LNCaP clone FGC (cell line): Measurements from ENCODE around the gene TTC23.
A peak's percentile ranks its signal among the peaks of the same experiment; 100 is the strongest.

Experiments
- DNase-seq: peaks from one replicate; pipeline ENCODE4 v3.0.0-alpha.2; 2011; ENCODE audit warnings: low read depth
- H3K4me3 ChIP-seq: 2 replicates; pipeline ENCODE4 v1.5.1; 2011; ENCODE audit warnings: mild to moderate bottlenecking, low read depth, low read length, control low read depth
- TF ChIP-seq, protein P1 (sequence below): IDR thresholded peaks from 2 replicates; pipeline ENCODE4 v1.5.1; 2012; ENCODE audit warnings: mild to moderate bottlenecking; ENCODE audit not compliant: control insufficient read depth, insufficient read depth; ENCODE audit errors: extremely low read depth

Gene TTC23

DNA sequence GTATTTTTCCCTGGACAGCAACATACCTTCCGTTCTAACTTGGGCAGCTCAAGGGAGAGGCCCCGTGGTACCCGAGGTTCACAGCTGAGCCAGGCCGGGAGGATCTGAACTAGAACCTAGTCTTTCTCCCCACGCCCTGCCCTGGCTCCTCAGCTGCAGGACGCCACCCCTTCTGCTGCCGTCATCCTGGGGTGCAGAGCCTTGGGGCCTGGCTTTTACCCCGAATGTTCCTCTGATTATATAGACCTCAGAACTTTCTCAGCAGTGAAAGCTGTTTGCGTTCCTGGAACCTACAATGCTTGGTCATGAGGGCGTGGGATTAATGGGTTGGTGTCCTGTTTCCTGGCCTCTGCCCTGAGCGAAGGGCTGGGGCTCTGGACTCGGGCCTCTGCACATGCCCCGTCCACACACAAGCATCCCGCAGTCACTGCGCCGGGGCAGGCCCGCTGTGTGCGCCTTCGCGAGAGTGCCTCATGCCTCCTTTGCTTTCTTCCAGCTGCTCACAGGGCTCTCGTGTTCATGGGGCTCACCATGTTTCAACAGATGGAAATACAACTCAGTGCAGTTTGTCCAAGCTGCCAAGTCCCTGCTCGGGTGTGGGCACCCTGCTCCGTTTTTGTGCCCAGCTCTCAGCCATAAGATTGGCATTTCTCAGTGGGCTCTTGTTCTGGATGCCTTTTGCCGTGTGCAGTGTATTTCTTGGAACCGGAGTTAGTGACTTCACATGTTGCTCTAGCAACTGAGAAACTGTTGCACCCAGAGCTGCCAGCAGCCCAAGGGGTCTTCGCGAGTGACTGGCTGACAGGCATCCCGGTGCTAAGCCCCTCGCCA, 124.1 kb downstream of the TTC23 start:
- TF ChIP-seq, protein P1, sequence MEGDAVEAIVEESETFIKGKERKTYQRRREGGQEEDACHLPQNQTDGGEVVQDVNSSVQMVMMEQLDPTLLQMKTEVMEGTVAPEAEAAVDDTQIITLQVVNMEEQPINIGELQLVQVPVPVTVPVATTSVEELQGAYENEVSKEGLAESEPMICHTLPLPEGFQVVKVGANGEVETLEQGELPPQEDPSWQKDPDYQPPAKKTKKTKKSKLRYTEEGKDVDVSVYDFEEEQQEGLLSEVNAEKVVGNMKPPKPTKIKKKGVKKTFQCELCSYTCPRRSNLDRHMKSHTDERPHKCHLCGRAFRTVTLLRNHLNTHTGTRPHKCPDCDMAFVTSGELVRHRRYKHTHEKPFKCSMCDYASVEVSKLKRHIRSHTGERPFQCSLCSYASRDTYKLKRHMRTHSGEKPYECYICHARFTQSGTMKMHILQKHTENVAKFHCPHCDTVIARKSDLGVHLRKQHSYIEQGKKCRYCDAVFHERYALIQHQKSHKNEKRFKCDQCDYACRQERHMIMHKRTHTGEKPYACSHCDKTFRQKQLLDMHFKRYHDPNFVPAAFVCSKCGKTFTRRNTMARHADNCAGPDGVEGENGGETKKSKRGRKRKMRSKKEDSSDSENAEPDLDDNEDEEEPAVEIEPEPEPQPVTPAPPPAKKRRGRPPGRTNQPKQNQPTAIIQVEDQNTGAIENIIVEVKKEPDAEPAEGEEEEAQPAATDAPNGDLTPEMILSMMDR = no peak
- no peak overlapping the region for H3K4me3 ChIP-seq
- DNase-seq = no peak

DNA sequence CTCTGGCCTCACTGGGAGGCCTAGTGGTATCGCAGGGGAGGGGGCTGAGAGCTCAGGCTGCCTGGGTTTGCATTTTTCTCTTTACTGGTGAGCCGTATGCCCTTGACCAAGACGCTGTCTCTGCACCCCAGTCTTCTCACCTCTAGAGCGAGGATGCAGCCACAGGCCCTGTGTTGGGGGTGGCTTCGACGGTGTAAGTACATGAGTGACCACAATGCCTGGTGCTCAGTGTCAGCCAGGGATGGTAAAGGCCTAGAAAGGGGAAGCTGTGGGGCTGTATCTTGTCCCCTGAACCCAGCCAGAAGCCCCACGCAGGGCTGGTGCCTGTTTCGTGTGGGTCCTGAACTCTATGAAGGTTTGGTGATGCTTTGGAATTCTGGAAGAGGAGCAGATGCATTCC, 124.7 kb downstream of the TTC23 start:
- H3K4me3 ChIP-seq = no peak overlapping the region
- DNase-seq = no peak
- TF ChIP-seq, protein P1 = no peak

DNA sequence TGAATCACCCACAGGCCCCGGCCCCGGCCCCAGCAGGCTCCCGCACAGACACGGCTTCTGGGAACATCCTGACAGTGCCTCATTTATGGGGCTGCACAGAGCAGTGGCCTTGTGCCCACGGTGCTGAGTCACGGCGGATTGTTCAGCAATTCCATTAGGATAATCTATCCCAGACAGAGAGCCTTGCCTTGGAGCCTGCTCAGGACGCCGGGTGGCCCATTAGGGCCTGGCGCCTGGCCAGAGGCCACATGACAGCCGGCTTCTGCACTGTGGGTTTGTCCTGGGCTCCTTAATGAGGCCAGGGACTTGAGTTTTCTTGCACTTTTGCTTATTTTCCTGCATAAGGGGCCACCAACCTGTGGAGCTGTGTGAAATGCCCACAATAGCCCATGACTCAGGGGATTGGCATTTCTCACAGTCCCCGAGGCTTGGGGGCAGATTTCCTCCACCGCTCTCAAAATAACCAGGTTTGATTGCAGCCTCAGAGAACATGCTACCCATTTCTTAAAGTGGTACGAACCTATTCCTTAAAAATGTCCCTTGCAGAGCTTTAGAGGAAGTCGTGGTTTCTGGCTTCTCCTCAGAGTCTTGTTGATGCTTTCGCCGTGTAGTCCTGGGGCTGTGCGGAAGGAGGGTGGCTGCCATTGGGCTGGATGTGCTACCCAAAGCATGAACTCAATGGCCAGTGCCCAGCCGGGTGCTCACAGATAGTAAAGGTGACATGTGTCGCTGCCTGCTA, 125.5 kb downstream of the TTC23 start:
- peak; percentile 53 for DNase-seq
- H3K4me3 ChIP-seq = no peak overlapping the region
- TF ChIP-seq, protein P1 = no peak

DNA sequence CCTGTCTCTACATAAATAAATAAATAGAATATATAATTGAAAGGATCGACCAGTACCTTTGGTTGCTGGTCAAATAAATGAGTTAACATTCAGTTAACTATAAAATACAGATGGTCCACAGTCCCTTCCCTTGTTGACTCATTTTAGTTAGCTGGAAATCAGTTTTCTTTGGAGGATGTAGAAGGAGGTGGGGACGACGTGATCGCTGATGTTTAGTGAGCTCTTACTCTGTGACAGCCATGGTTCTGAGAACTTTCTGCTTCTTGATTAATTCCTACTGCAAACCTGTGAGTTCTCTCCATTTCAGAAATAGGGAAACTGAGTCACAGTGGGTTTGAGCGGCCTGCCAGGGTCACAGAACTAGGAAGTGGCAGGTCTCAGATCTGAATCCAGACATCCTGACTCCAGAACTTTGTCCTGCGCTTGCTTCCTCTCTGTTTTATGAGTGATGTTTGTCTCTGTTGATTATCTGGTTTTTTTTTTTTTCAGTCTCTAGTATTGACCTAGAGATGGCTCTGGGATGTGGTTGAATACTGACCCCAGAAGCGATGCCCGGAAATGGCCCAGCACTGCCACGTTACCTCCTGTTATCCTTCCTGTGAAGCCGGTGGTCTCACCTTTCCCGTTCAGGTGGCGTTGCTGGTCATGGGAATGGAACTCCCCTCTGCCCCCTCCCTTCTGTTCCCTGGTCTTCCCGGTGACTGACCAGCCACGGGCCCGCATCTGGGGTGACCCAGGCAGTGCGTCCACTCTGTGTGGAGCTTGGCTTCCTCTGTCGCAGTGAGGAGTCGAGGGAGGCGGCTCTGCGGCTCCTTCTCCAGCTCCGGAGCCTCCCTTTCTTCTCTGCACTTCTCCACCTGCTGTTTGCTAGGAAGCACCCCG, 126.3 kb downstream of the TTC23 start:
- no peak overlapping the region for H3K4me3 ChIP-seq
- TF ChIP-seq, protein P1 = no peak
- no peak for DNase-seq

DNA sequence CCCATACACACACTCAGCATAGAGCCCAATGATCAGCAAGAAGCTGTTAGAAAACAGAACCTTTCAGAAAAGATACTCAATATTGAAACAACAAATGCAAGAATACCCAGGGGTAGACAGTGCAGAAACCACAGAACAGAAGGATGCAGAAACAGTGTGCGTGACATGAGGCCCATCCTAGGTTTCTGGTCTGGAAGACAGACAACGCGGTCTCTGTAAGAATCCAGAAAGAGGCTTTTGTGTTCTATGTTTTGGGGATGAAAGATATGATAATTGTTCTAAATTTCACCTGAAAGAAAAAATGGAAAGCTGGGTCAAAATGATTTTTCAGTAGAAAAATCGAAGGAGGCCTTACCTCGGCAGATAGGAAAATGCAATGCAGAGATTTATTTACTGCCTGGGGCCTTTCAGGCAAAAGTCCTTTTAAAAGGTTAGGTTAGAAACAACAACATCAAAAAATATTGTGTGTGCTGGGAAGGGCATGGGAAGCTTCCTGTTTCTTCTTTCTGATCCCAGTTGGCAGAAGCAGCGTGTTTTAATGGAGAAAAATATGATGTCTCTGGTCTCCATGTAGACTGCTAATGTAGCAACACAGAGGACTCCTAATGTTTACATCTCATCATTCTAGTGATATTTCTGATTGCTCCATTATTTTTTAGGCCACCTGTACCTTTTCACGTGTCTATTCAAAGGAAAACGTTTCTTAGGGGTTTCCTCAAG, 127.5 kb downstream of the TTC23 start:
- no peak for DNase-seq
- no peak overlapping the region for H3K4me3 ChIP-seq
- TF ChIP-seq, protein P1 = no peak

DNA sequence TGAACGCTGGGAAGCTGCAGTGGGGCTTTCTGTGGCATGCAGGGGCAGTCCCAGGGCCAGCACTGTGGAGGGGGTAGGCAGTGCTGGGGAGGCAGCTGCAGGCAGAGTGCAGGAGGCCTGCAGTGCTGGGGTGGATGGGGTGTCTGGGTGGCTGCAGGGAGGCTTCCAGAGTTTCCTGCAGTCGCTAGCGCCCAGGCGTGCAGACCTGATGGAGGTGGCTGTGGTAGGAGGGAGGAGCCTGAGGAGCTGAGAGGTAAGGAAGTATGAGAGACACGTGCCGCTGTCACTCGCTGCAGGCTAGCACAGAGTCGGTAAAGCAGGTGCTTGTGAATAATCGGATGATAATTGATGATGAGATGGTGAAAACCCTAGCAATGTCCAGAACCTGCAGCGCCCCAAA, 128.2 kb downstream of the TTC23 start:
- no peak overlapping the region for H3K4me3 ChIP-seq
- TF ChIP-seq, protein P1 = no peak
- no peak for DNase-seq
